H1 (cell line): ENCODE data around the gene PHYHD1. TPM values are rescaled to one million over a fixed set of nuclear protein-coding genes. Genes with fewer than 3 reads are reported as not detected.

Experiments
- CTCF ChIA-PET: fragments of 300-600 bp; sonication (Branson Sonifier 250); formaldehyde crosslinking; loops from one replicate; lab custom pipeline; 2021; ENCODE audit not compliant: partially characterized antibody; lab: Charles Lee
- POLR2A ChIA-PET: fragments of 300-600 bp; sonication (Branson Sonifier 250); formaldehyde crosslinking; loops from one replicate; lab custom pipeline; 2021; ENCODE audit warnings: inconsistent platforms; ENCODE audit not compliant: partially characterized antibody; lab: Charles Lee
- DNase-seq, 2 experiments: peaks; one replicate each; pipeline versions ENCODE4 v3.0.0 to v3.0.0-alpha.2; 2010 to 2022; ENCODE audit warnings: low spot score in 2 of 2, low read depth in 1 of 2, mixed read lengths in 1 of 2
- FAIRE-seq: peaks from 2 replicates; lab custom pipeline; 2011; peaks lifted over from hg19 to GRCh38; lab: Jason Lieb, UNC
- H2AFZ ChIP-seq: 2 replicates; pipeline ENCODE4 v1.8.1; 2012; ENCODE audit warnings: low read length, inconsistent platforms
- H2AK5ac ChIP-seq: 2 replicates; pipeline ENCODE4 v1.6.1; 2013; ENCODE audit warnings: low read depth, low read length
- H2BK120ac ChIP-seq: replicated peaks from 2 replicates; pipeline ENCODE3; 2013; ENCODE audit warnings: low read depth, low read length, inconsistent platforms
- H2BK12ac ChIP-seq: 2 replicates; pipeline ENCODE4 v1.6.1; 2013; ENCODE audit warnings: low read depth, low read length
- H2BK15ac ChIP-seq: 2 replicates; pipeline ENCODE4 v1.6.1; 2013; ENCODE audit warnings: low read length
- H2BK20ac ChIP-seq: 2 replicates; pipeline ENCODE4 v1.6.1; 2013; ENCODE audit warnings: low read length
- H2BK5ac ChIP-seq: 2 replicates; pipeline ENCODE4 v1.6.1; 2013; ENCODE audit warnings: low read depth, low read length
- H3K14ac ChIP-seq: 2 replicates; pipeline ENCODE4 v1.6.1; 2013; ENCODE audit warnings: inconsistent platforms; ENCODE audit not compliant: insufficient read length
- H3K18ac ChIP-seq: 2 replicates; pipeline ENCODE4 v1.6.1; 2013; ENCODE audit warnings: low read length; ENCODE audit errors: extremely low read depth
- H3K23ac ChIP-seq: 2 replicates; pipeline ENCODE4 v1.6.1; 2013; ENCODE audit warnings: inconsistent platforms; ENCODE audit not compliant: insufficient read length
- H3K23me2 ChIP-seq: 2 replicates; pipeline ENCODE4 v1.6.1; 2013; ENCODE audit warnings: low read depth, low read length
- H3K27ac ChIP-seq: 2 replicates; pipeline ENCODE4 v1.6.1; 2011; ENCODE audit warnings: low read depth, low read length, inconsistent platforms
- H3K27me3 ChIP-seq, 4 experiments: replicated peaks in 1 of 4; 1 replicate in 1 of 4; 2 replicates in 3 of 4; pipeline versions ENCODE4 v1.6.1 to v1.8.1; 2011 to 2013; ENCODE audit warnings: low read length in 3 of 4, mild to moderate bottlenecking in 3 of 4, inconsistent platforms in 2 of 4, mixed read lengths in 2 of 4, moderate library complexity in 1 of 4; ENCODE audit not compliant: control insufficient read depth in 3 of 4, insufficient read depth in 3 of 4; ENCODE audit errors: extremely low read depth in 1 of 4
- H3K36me3 ChIP-seq, 4 experiments: 2 replicates each; pipeline versions ENCODE4 v1.6.1 to v1.8.1; 2011 to 2013; ENCODE audit warnings: mild to moderate bottlenecking in 4 of 4, low read length in 3 of 4, moderate library complexity in 2 of 4, control low read depth in 1 of 4, inconsistent platforms in 1 of 4; ENCODE audit not compliant: insufficient read depth in 4 of 4, control insufficient read depth in 2 of 4
- H3K4ac ChIP-seq: replicated peaks from 2 replicates; pipeline ENCODE3; 2013; ENCODE audit warnings: low read length, low read depth, mixed read lengths, inconsistent platforms; ENCODE audit not compliant: insufficient read length
- H3K4me1 ChIP-seq, 4 experiments: replicated peaks in 1 of 4; 1 replicate in 1 of 4; 2 replicates in 3 of 4; pipeline versions ENCODE4 v1.6.1 to v1.8.1; 2011 to 2013; ENCODE audit warnings: low read length in 3 of 4, inconsistent platforms in 2 of 4, mixed read lengths in 1 of 4; ENCODE audit not compliant: insufficient read depth in 4 of 4, control insufficient read depth in 3 of 4
- H3K4me2 ChIP-seq, 2 experiments: 2 replicates each; pipeline versions ENCODE4 v1.6.1 to v1.8.1; 2011 to 2013; ENCODE audit warnings: low read depth in 2 of 2, low read length in 2 of 2, control low read depth in 1 of 2, inconsistent platforms in 1 of 2, mild to moderate bottlenecking in 1 of 2; ENCODE audit not compliant: insufficient read depth in 1 of 2
- H3K4me3 ChIP-seq, 4 experiments: fragments of 200-600, 300-600 bp in 1 of 4; sonication (generic), shearing (Covaris generic), sonication (Bioruptor Twin) in 1 of 4; 2 replicates each; pipeline versions ENCODE4 v1.5.1 to v1.8.1; 2011 to 2016; ENCODE audit warnings: low read length in 4 of 4, low read depth in 3 of 4, control low read depth in 2 of 4, inconsistent platforms in 2 of 4, mild to moderate bottlenecking in 2 of 4, mixed read lengths in 1 of 4, moderate library complexity in 1 of 4; ENCODE audit not compliant: insufficient read depth in 2 of 4; ENCODE audit errors: extremely low read depth in 1 of 4
- H3K56ac ChIP-seq: replicated peaks from 2 replicates; pipeline ENCODE3; 2013; ENCODE audit warnings: low read depth, mild to moderate bottlenecking, mixed read lengths, low read length, inconsistent platforms; ENCODE audit not compliant: insufficient read length
- H3K79me1 ChIP-seq: 2 replicates; pipeline ENCODE4 v1.6.1; 2013; ENCODE audit warnings: low read depth, low read length, control low read depth
- H3K79me2 ChIP-seq, 2 experiments: 2 replicates each; pipeline versions ENCODE4 v1.6.1 to v1.8.1; 2012 to 2013; ENCODE audit warnings: low read length in 2 of 2, mild to moderate bottlenecking in 2 of 2, inconsistent platforms in 1 of 2; ENCODE audit not compliant: insufficient read depth in 2 of 2, control insufficient read depth in 1 of 2
- H3K9ac ChIP-seq, 4 experiments: replicated peaks in 1 of 4; 1 replicate in 1 of 4; 2 replicates in 3 of 4; pipeline versions ENCODE4 v1.6.1 to v1.8.1; 2011 to 2013; ENCODE audit warnings: low read depth in 3 of 4, low read length in 3 of 4, control low read depth in 2 of 4, mild to moderate bottlenecking in 2 of 4, moderate library complexity in 2 of 4, inconsistent platforms in 1 of 4; ENCODE audit errors: extremely low read depth in 1 of 4
- H3K9me3 ChIP-seq, 2 experiments: 2 replicates each; pipeline versions ENCODE4 v1.6.1 to v1.8.1; 2012 to 2013; ENCODE audit warnings: mild to moderate bottlenecking in 2 of 2, moderate library complexity in 2 of 2, control low read depth in 1 of 2, inconsistent platforms in 1 of 2, low read depth in 1 of 2, low read length in 1 of 2, mixed read lengths in 1 of 2; ENCODE audit not compliant: insufficient read depth in 2 of 2
- H4K20me1 ChIP-seq, 2 experiments: replicated peaks in 1 of 2; 2 replicates each; pipeline versions ENCODE3 to v1.8.1; 2011 to 2013; ENCODE audit warnings: inconsistent platforms in 2 of 2, low read length in 2 of 2, mild to moderate bottlenecking in 1 of 2; ENCODE audit not compliant: insufficient read depth in 2 of 2, control insufficient read depth in 1 of 2
- H4K5ac ChIP-seq: 2 replicates; pipeline ENCODE4 v1.6.1; 2013; ENCODE audit warnings: low read length, low read depth, mixed read lengths, inconsistent platforms; ENCODE audit not compliant: insufficient read length
- H4K8ac ChIP-seq: 2 replicates; pipeline ENCODE4 v1.8.0; 2013; ENCODE audit warnings: mild to moderate bottlenecking, moderate library complexity, low read length, inconsistent platforms; ENCODE audit not compliant: insufficient read depth; ENCODE audit errors: extremely low read depth
- H4K91ac ChIP-seq: replicated peaks from 2 replicates; pipeline ENCODE3; 2013; ENCODE audit warnings: low read length, mixed read lengths, inconsistent platforms; ENCODE audit not compliant: insufficient read length
- SRF ChIP-seq: IDR thresholded peaks from 2 replicates; pipeline ENCODE4 v1.6.1; 2011; ENCODE audit warnings: mild to moderate bottlenecking, low read depth, low read length, moderate library complexity
- WGBS, 2 experiments: shearing (Covaris generic) in 1 of 2; methylation state at CpG; one replicate each; pipeline versions ENCODE4 v1.1.6 to v1.1.7; 2013 to 2015; ENCODE audit warnings: low lambda C conversion rate in 2 of 2, mixed read lengths in 2 of 2, inconsistent platforms in 1 of 2, low coverage in 1 of 2, missing lambda C conversion rate in 1 of 2; ENCODE audit not compliant: insufficient replicate concordance in 2 of 2, insufficient coverage in 1 of 2, insufficient read length in 1 of 2; ENCODE audit errors: extremely low coverage in 1 of 2, missing lambda C conversion rate in 1 of 2; 5-methylcytosine and 5-hydroxymethylcytosine counted together
- polyA plus RNA-seq, 7 experiments: library from polyadenylated mRNA; depleted of rRNA in 3 of 7; stranded (reverse) in 5 of 7; unstranded in 2 of 7; fragments of >200 nt in 5 of 7; fragments of 200-250 nt in 2 of 7; gene quantifications; 1 replicate in 5 of 7; 2 replicates in 1 of 7; 4 replicates in 1 of 7; pipeline versions ENCODE4 v1.2.1 to v1.2.3, GENCODE V29; 2011 to 2013; ENCODE audit warnings: missing spikeins in 2 of 7, mixed read lengths in 2 of 7
- total RNA-seq: library from RNA; stranded (reverse); fragmentation: NEBNext Ultra II Directional; extraction: Animal tissue kit (Norgen Biotek cat#: 25700); gene quantifications from 2 replicates; pipeline ENCODE4 v1.2.1, GENCODE V29; 2021
- TF ChIP-seq, protein P1 (sequence below): IDR thresholded peaks from 2 replicates; pipeline ENCODE4 v1.6.1; 2011; ENCODE audit warnings: low read depth, mild to moderate bottlenecking, low read length; ENCODE audit not compliant: insufficient read depth
- TF ChIP-seq, protein P2 (sequence below): IDR thresholded peaks from 2 replicates; pipeline ENCODE4 v1.6.1; 2011; ENCODE audit warnings: low read length, improper control_type of control experiment

Gene PHYHD1
- total and polyA plus RNA-seq, 2 of the 8 experiments (the other 6 are each of a cell fraction or from before 2014, with no cell fraction given): 14.1 to 25.6 TPM

DNA sequence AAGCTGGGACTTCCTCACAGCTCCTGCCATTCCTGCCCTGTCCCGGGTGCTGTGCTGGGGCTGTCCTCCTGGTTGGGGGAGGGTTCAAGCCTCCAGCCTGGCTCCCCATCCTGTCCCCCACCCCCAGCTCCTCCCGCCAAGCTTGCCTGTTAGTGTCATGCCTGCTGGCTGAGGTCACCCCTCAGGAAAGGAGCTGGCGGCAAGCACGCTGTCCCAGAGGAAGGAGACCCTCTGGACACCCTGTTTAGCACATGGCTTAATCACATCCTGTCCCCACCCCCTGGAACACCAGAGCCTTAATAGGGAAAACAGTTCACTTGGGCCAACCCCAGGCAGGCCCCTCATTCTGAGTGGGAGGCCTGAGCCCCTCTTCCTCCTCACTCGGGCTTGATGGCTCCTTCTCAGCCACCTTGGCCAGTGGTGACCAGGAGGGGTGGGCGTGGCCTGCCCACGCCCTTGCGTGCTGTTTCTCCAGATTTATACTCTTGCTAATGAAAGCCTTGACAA, 9.2 kb upstream of the PHYHD1 start:
- H3K27ac ChIP-seq: peak overlapping the region; percentile 73; the same call in 1 of the 2 replicates

More for the DNA sequence above, 9.2 kb upstream of the PHYHD1 start:
- POLR2A ChIA-PET: interaction anchor here (0.9 to 1.9 kb wide), 3 partner anchors 9 to 24 kb away, joined by 3 to 14 read pairs (median 4); partner anchors contain the start of gene PHYHD1
- H2BK12ac ChIP-seq: peak overlapping the region; percentile 90
- H2AK5ac ChIP-seq: peak overlapping the region; percentile 90; the same call in 1 of the 2 replicates
- H4K91ac ChIP-seq: no peak overlapping the region
- no peak for FAIRE-seq
- peak overlapping the region; percentile 95; the same call in 1 of the 2 replicates for H3K18ac ChIP-seq
- H3K36me3 ChIP-seq: peaks cover 18 to 53% (median 45%) of the 10 kb centered on the region in 4 experiments
- H4K20me1 ChIP-seq: peaks cover 34% of the 10 kb centered on the region in 2 experiments
- H3K27me3 ChIP-seq: no peaks in the 10 kb centered on the region
- H4K8ac ChIP-seq: no peak overlapping the region; the same call in 1 of the 2 replicates
- no peak overlapping the region for H2BK15ac ChIP-seq
- peak overlapping the region in 1 of 4 experiments; percentile 1; a peak in 1 of 8 replicates for H3K4me3 ChIP-seq
- H3K79me2 ChIP-seq: peaks cover 0 to 69% of the 10 kb centered on the region in 2 experiments; a peak in 2 of 4 replicates
- no peak overlapping the region for H2AFZ ChIP-seq
- peaks cover 0 to 24% (median 18%) of the 10 kb centered on the region in 4 experiments; a peak in 6 of 7 replicates for H3K4me1 ChIP-seq
- CTCF ChIA-PET: interaction anchor here (0.6 to 3.2 kb wide), 4 partner anchors 11 to 44 kb away, joined by 3 to 24 read pairs (median 7); no protein-coding TSS in a partner anchor
- peak overlapping the region; percentile 93 for H2BK5ac ChIP-seq
- no peak for TF ChIP-seq SRF
- TF ChIP-seq, protein P1, sequence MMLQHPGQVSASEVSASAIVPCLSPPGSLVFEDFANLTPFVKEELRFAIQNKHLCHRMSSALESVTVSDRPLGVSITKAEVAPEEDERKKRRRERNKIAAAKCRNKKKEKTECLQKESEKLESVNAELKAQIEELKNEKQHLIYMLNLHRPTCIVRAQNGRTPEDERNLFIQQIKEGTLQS: no peak
- TF ChIP-seq, protein P2, sequence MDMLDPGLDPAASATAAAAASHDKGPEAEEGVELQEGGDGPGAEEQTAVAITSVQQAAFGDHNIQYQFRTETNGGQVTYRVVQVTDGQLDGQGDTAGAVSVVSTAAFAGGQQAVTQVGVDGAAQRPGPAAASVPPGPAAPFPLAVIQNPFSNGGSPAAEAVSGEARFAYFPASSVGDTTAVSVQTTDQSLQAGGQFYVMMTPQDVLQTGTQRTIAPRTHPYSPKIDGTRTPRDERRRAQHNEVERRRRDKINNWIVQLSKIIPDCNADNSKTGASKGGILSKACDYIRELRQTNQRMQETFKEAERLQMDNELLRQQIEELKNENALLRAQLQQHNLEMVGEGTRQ: no peak
- WGBS, 2 experiments: 94% methylated on average over 8 of the region's 8 CpGs; no CpG with 5 or more reads in 1 of the 2 experiments
- no peaks in the 10 kb centered on the region for H3K23me2 ChIP-seq
- peak overlapping the region in 1 of 2 experiments; percentile 46; a peak in 3 of 4 replicates for H3K4me2 ChIP-seq
- no peak overlapping the region for H3K23ac ChIP-seq
- H2BK20ac ChIP-seq: no peak overlapping the region
- no peak overlapping the region for H4K5ac ChIP-seq
- H3K14ac ChIP-seq: no peak overlapping the region
- no peak overlapping the region for H3K56ac ChIP-seq
- DNase-seq: peak in 1 of 2 experiments; percentile 64
- no peak overlapping the region for H2BK120ac ChIP-seq
- H3K9me3 ChIP-seq: no peaks in the 10 kb centered on the region
- no peak overlapping the region for H3K4ac ChIP-seq
- no peak overlapping the region for H3K9ac ChIP-seq
- peaks cover 15% of the 10 kb centered on the region for H3K79me1 ChIP-seq
